HCT116 (cell line): Measurements from ENCODE around the gene FRZB.

ENCODE experiments used
- CEBPB ChIP-seq: IDR thresholded peaks from 2 replicates; pipeline ENCODE4 v1.6.1; 2012; ENCODE audit warnings: low read depth
- CTCF ChIP-seq, 3 experiments: fragments of 200-600 bp in 1 of 3; sonication (generic) in 1 of 3; IDR thresholded peaks in 2 of 3; conservative IDR thresholded peaks in 1 of 3; 2 replicates each; pipeline ENCODE4 v1.5.1; 2012 to 2017; ENCODE audit warnings: low read depth in 2 of 3, low read length in 2 of 3, antibody characterized with exemption in 1 of 3, borderline replicate concordance in 1 of 3, control low read depth in 1 of 3, mild to moderate bottlenecking in 1 of 3, mixed read lengths in 1 of 3, mixed run types in 1 of 3, moderate library complexity in 1 of 3; ENCODE audit not compliant: insufficient read depth in 1 of 3
- EZH2 ChIP-seq: fragments of 200-600 bp; sonication (generic); IDR thresholded peaks from 2 replicates; pipeline ENCODE4 v1.6.1; 2017; ENCODE audit warnings: antibody characterized with exemption, mixed run types
- POLR2A ChIP-seq: IDR thresholded peaks from 2 replicates; pipeline ENCODE4 v1.7.0; 2011; ENCODE audit warnings: borderline replicate concordance; ENCODE audit not compliant: insufficient read depth, insufficient read length; ENCODE audit errors: extremely low read depth
- POLR2AphosphoS5 ChIP-seq: IDR thresholded peaks from 2 replicates; pipeline ENCODE4 v1.6.1; 2011; ENCODE audit warnings: mild to moderate bottlenecking, low read depth, low read length, moderate library complexity
- RAD21 ChIP-seq: IDR thresholded peaks from 2 replicates; pipeline ENCODE4 v1.6.1; 2012; ENCODE audit warnings: low read depth, mild to moderate bottlenecking
- TCF7L2 ChIP-seq: IDR thresholded peaks from 2 replicates; pipeline ENCODE4 v1.7.0; 2011; ENCODE audit warnings: borderline replicate concordance, inconsistent platforms; ENCODE audit not compliant: insufficient read depth, insufficient read length; ENCODE audit errors: extremely low read depth
- ZNF274 ChIP-seq: fragments of 200-500 bp; sonication (Bioruptor generic); IDR thresholded peaks from 2 replicates; pipeline ENCODE4 v1.6.1; 2014; ENCODE audit warnings: mild to moderate bottlenecking, low read depth, low read length, inconsistent platforms
- TF ChIP-seq, protein P1 (sequence below): IDR thresholded peaks from 2 replicates; pipeline ENCODE4 v1.6.1; 2011; ENCODE audit warnings: mild to moderate bottlenecking, low read length, moderate library complexity; ENCODE audit not compliant: insufficient replicate concordance; ENCODE audit errors: extremely low read depth

GRCh38 chr2:182824056-182824766 is 42.2 kb downstream of the FRZB start:
- TF ChIP-seq, protein P1, sequence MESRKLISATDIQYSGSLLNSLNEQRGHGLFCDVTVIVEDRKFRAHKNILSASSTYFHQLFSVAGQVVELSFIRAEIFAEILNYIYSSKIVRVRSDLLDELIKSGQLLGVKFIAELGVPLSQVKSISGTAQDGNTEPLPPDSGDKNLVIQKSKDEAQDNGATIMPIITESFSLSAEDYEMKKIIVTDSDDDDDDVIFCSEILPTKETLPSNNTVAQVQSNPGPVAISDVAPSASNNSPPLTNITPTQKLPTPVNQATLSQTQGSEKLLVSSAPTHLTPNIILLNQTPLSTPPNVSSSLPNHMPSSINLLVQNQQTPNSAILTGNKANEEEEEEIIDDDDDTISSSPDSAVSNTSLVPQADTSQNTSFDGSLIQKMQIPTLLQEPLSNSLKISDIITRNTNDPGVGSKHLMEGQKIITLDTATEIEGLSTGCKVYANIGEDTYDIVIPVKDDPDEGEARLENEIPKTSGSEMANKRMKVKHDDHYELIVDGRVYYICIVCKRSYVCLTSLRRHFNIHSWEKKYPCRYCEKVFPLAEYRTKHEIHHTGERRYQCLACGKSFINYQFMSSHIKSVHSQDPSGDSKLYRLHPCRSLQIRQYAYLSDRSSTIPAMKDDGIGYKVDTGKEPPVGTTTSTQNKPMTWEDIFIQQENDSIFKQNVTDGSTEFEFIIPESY = no peak
- TF ChIP-seq POLR2AphosphoS5 = no peak
- TF ChIP-seq ZNF274 = no peak
- TF ChIP-seq RAD21 = no peak
- TF ChIP-seq TCF7L2 = no peak
- no peak for TF ChIP-seq CEBPB
- TF ChIP-seq CTCF (IDR thresholded peaks at IDR 0.05 in 2 of 3, conservative IDR thresholded peaks at IDR 0.05 in 1 of 3; ENCODE audit: borderline replicate concordance in 1 of 3, insufficient read depth in 1 of 3, low read depth in 2 of 3, low read length in 2 of 3) = no peak
- no peak for TF ChIP-seq POLR2A
- no peak for TF ChIP-seq EZH2
